Measurements from ENCODE around the gene BICRA.
"Not testable (repeated sequence)": the region's sequence is repeated elsewhere in the genome, so short reads cannot be mapped to it uniquely, and the experiment has no call there.

Gene BICRA

DNA sequence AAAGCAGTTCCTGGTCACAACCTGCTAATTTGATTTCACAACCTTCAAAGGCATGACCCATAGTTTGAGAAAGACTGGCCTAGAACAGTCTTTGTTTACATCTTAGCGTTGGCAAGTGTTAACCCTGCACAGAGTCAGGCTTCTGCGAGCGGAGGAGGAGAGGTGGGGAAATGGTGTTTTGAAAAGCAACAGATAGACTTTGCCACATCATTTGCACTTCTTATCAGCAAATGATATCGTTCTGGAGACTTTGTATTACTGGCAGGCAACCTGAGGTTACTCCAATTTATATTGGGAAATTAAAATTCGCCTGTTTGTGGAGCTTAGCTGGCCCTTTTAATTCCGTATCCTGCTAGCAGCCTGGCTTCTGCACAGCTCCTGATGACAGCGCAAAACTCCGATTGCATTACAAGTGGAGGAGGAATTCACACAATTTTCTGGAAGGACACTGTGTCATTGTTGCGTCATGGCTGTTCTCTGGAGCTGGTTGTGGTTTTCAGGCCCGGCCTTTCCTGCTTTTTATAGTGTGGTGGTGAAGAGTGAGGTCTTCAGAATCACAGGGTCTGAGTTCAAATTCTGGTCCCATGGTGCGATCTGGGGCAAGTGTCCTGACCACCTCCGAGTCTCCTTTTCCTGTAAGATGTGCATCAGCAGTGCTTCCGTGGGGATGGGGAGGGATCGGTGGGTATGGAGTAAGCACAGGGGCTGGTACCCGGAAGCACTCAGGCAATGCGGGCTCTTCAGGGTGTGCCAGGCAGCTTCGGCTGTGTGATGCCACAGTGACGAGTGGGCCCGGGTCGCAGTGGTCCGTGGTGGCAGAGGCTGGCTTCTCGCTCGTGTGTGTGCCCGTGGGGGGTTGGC lies 55.2 kb downstream of the BICRA start:
- DNase-seq, result peak; percentile 71

DNA sequence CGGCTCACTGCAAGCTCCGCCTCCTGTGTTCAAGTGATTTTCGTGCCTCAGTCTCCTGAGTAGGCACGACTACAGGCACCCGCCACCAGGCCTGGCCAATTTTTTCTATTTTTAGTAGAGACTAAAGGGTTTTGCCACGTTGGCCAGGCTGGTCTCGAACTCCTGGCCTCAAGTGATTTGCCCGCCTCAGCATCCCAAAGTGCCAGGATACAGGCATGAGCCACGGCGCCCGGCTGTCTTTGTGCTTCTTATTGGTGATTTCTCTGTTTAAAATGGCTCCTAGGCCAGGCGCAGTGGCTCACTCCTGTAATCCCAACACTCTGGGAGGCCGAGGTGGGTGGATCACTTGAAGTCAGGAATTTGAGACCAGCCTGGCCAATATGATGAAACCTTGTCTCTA lies 59.6 kb downstream of the BICRA start:
- not testable (repeated sequence) for DNase-seq

DNA sequence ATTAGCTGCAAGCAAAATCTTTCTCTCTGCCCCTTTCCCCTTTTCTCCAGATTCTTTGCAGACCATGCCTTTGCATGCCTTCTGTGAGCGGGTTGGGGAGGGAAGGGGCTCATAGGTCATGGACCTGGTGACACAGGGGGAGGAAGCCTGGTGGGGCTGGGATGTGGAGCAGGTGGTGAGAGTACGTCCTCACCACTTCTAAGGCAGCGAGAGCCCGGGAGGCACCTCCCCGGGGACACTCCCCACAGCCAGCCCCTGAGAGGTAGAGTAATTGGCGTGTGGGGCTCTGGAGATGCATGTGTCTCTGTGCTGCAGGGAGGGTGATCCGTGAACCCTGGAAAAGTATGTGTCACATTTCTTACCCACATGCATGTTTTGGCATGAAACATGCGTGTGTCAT lies 61.8 kb downstream of the BICRA start:
- no peak for DNase-seq

DNA sequence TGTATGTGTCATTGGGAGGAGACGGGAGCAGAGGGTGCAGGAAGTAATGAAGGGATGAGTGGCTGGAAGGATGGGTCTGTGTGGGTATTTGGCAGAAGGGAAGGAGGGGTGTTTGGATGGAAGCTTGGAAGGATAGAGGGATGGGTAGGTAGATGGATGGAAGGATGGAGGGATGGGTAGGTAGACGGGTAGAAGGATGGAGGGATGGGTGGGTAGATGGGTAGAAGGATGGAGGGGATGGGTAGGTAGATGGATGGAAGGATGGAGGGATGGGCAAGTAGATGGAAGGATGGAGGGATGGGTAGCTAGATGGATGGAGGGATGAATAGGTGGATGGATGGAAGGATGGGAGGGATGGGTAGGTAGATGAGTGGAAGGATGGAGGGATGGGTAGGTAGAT lies 62.6 kb downstream of the BICRA start:
- no peak for DNase-seq

DNA sequence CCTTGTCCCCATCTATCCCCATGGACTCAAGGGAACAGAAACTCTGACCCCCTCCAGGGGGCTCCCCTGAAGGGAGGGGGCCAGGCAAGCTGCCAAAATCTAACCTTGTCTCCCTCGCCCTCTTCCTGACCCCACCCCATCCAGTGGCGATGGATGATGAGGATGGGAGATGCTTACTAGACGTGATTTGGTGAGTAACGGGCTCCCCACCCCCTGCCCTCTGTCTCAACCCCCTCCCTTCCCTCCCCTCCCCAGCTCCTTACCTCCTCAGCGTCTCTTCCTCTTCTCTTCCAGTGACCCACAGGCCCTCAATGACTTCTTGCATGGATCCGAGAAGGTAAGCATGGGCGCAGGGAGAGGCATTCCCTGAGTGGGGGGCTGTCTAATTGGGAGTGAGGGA lies 64.5 kb downstream of the BICRA start:
- DNase-seq, result no peak

DNA sequence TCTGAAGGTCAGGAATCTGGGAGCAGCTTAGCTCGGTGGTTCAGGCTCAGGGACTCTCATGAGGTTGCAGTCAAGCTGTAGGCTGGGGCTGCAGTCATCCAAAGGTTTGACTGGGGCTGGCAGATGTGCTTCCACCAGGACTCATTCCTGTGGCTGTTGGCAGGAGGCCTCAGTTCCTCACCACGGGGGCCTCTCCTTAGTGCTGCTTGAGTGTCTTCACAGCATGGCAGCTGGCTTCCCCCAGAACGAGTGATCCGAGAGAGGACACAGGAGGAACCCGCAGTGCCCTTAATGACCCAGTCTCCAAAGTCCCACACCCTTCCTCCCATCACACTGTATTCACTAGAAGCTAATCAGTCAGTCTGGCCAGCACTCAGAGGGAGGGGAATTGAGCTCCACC lies 65.6 kb downstream of the BICRA start:
- no peak for DNase-seq

DNA sequence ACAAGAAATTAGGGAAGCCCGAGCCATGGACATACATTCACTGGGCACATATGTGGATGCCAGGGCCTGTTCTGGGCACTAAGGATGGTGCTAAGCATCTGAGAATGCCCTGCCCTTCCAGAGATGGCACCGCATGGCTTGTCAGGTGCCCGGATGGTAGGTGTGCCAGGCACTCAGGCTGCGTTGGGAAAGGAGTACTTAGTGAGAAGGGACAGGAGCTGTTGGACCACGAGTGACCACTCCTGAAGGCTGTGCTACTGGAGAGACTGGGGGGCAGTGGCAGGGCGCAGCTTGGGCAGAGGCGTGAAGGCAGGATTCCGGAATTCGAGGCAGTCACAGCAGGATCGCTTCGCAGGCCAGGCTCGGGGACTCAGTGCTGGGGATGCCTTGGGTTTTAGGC lies 66.3 kb downstream of the BICRA start:
- DNase-seq, result no peak

DNA sequence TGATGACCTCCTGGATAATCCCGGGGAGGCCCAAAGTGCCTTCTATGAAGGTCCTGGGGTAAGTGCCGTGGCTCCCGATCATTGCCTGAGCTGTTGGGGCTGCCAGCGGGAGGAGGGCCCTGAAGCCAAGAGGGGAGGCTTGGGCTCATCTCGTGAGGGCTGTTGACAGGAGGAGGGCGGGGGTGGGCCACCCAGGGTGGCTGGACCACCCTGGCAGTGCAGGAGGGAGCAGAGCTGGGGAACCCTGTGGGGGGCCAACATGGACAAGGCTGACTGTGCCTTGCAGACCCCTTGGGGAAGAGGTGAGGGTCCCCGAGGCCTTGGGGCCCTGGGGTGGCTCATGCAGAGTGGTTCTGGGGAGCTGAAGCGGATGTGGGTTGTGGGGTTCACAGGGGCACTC lies 66.9 kb downstream of the BICRA start:
- DNase-seq, result no peak

DNA sequence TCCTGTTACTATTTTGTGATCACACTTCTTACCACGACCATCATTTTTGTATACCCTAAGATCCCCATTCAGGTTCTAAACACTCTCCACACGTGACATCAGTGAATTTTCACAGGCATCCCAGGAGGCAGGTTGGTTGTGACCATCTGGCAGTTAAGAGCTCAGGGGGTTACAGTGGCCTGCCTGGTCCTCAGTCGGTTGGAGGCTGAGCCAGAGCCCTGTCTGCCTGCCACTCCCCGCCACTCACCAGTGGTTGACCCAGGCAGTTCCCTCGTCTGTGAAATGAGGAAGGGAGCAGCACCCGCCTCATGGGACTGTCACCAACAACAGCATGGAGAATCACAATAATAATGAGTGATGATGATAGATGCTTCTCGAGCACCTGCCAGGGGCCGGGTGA lies 67.9 kb downstream of the BICRA start:
- DNase-seq, result no peak

DNA sequence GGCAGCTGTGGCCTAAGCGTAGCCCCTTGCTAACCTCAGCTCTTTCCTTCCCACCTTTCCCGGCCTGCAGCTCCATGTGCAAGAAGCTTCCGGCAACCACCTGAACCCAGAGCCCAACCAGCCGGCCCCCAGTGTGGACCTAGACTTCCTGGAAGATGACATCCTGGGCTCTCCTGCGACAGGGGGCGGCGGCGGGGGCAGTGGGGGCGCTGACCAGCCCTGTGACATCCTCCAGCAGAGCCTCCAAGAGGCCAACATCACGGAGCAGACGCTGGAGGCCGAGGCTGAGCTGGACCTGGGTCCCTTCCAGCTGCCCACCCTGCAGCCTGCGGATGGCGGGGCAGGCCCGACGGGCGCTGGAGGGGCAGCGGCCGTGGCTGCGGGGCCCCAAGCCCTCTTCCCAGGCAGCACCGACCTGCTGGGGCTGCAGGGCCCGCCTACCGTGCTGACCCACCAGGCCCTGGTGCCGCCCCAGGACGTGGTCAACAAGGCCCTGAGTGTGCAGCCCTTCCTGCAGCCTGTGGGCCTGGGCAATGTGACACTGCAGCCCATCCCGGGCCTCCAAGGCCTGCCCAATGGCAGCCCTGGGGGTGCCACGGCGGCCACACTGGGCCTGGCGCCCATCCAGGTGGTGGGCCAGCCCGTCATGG lies 70.4 kb downstream of the BICRA start:
- no peak for DNase-seq

DNA sequence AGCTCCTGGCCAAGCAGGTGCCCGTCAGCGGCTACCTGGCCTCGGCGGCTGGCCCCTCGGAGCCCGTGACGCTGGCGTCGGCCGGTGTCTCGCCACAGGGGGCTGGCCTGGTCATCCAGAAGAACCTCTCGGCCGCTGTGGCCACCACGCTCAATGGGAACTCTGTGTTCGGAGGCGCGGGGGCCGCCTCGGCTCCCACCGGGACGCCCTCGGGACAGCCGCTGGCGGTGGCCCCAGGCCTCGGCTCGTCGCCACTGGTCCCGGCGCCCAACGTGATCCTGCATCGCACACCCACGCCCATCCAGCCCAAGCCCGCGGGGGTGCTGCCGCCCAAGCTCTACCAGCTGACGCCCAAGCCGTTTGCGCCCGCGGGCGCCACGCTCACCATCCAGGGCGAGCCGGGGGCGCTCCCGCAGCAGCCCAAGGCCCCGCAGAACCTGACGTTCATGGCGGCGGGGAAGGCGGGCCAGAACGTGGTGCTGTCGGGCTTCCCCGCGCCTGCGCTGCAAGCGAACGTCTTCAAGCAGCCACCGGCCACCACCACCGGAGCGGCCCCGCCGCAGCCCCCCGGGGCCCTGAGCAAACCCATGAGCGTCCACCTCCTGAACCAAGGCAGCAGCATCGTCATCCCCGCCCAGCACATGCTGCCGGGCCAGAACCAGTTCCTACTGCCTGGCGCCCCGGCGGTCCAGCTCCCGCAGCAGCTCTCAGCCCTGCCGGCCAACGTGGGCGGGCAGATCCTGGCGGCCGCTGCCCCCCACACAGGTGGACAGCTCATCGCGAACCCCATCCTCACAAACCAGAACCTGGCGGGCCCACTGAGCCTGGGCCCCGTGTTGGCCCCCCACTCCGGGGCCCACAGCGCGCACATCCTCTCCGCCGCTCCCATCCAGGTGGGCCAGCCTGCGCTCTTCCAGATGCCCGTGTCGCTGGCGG lies 71.3 kb downstream of the BICRA start:
- no peak for DNase-seq

DNA sequence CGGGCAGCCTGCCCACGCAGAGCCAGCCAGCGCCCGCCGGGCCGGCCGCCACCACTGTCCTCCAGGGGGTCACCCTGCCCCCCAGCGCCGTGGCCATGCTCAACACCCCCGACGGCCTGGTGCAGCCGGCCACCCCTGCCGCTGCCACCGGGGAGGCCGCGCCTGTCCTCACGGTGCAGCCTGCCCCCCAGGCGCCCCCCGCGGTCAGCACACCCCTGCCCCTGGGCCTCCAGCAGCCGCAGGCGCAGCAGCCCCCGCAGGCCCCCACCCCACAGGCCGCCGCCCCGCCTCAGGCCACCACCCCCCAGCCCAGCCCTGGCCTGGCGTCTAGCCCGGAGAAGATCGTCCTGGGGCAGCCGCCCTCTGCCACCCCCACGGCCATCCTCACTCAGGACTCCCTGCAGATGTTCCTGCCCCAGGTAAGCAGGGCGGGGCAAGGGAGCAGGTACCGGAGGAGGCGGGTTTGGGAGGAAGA lies 72.0 kb downstream of the BICRA start:
- DNase-seq, result no peak

DNA sequence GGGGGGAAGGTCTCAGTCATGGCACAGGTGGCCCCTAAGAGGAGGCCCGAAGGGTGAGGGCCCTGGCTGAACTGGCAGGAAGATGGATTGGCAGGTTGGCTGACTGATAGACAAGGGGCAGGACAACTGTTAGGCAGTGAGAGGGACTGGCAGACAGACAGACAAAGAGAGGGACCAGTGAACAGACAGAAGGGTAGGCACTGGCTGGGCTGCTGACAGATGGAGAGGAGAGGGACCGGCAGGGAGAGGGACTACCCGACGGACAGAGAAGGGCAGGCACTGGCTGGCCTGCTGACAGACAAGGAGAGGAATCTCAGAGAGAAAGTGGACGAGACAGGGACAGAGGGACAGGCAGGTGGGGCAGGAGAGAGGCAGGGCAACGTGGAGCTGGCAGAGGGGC lies 72.5 kb downstream of the BICRA start:
- DNase-seq, result no peak

DNA sequence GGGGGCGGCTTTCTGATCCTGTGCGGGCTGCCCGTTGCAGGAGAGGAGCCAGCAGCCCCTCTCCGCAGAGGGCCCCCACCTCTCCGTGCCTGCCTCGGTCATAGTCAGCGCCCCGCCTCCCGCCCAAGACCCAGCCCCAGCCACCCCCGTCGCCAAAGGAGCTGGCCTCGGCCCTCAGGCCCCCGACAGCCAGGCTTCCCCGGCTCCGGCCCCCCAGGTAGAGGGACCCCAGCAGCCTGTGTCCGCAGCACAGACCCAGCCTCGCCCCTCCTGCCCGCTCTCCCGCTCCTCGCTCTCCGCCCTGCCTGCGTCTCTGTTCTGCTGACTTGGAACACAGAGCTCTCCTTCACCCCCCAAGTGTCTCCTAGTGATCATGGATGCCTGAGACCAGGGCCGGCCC lies 73.0 kb downstream of the BICRA start:
- no peak for DNase-seq

DNA sequence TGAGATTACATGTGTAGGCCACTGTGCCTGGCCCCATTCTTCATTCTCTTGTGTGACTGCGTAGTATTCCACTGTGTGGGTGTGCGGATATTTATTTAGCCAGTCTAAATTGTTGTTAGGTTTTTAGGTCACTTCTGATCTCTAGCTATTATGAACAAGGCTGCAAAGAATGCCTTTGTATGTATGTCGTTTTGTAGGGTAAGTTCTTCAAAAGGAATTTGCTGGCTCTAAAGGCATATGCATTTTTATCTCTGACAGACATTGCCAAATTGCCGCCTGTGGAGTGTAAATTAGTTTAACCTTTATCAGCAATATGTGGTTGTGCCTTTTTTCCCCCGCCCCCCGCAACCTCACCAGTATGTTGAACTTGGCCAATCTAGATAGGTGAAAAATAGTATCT lies 74.0 kb downstream of the BICRA start:
- DNase-seq, result no peak

DNA sequence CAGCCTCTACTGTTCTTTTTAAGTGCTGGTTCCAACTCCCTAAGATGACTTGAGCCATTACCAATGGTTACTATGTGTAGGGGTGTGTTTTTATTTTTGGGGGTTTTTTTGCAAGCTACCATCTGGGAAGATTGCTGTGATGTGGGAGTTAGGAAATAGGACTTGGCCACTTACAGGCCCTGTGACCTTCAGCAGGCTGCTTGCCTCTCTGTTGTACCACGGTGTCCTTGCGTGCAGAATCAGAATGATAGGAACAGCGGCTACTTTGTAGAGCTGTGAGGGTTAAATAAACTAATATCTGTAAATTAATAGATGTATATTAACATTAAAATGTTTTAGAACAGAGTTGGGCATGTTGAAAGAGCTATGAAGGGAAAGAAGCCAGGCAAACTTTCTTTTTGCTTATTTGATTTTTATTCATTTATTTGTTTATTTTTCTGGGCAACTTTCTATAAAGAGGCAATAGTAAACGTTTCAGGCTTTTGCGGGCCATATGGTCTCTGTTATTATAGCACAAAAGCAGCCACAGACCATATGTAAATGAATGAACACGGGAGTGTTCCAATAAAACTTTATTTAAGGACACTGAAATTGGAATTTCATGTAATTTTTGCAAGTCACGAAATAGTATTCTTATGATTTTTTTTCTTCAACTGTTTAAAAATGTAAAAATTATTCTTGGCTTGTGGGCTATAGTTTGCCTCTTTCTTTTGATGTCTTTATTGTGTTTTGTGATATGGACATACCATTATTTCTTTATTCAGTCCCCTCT lies 77.9 kb downstream of the BICRA start:
- no peak for DNase-seq

DNA sequence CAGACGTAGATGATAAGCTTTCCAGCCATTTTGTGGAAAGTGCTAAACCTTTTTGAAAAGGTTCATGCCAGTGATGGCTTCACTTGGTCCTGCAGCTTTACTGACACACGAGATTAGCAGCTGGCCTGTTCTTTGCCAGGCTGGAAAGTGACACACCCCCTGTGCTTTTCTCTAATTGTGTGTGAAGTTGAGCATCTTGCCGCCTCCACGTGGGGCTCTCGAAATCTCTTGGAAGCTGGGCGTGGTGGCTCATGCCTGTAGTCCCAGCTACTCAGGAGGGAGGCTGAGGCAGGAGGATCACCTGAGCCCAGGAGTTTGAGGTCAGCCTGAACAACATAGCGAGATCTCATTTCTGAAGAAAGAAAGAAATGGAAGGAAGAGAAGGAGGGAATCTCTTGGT lies 79.0 kb downstream of the BICRA start:
- no peak for DNase-seq

DNA sequence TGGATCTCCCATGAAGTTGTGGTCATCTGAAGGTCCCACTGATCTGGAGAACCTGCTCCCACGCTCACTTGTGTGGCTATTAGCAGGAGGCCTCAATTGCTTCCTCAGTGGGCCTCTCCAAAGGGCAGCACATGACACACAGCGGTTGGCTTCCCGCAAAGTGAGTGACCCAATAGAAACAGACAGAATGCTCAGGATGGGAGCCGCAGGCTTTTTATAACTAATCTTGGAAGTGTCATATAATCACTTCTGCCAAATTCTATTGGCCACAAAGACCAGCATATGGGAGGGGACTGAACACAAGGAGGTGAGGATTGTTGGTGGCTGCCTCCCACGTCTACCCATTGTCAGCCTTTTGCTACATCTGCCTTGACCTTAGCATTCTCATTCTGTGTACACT lies 82.2 kb downstream of the BICRA start:
- no peak for DNase-seq

DNA sequence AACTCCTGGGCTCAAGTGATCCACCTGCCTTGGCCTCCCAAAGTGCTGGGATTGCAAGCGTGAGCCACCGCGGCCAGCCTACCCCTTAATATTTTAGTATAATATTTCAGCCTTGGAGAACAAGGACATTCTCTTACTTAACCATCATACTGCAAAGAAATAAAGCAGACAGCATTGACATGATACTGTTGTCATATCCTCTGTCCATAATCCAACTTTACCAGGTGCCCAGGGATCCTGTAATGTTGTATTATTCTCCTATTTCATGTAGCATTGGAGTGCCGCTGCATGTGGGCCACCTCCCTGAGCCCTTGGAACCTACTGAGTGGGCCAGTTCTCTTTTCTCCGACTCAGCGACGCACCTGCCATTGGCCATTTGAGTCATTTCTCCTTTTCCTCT lies 82.8 kb downstream of the BICRA start:
- DNase-seq, result no peak

DNA sequence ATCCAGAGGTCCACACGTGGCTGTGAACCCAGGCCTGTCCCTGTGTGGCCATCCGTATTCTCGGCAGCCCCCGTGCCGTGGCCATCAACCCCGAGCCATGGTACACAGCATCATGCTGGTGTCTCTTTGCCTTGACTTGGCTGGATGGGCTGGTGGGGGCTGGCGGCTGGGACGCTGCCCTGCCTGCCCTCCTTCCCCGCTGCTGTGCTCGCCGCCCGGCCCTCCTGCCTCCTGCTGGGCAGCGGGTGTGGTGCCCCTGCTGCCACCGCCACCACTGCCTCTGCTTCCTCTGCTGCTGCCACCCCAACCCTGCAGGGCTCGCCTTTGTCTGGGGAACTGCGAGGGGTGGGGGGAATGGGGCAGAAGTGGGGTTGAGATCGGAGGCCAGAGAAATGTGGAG lies 84.6 kb downstream of the BICRA start:
- DNase-seq, result no peak

DNA sequence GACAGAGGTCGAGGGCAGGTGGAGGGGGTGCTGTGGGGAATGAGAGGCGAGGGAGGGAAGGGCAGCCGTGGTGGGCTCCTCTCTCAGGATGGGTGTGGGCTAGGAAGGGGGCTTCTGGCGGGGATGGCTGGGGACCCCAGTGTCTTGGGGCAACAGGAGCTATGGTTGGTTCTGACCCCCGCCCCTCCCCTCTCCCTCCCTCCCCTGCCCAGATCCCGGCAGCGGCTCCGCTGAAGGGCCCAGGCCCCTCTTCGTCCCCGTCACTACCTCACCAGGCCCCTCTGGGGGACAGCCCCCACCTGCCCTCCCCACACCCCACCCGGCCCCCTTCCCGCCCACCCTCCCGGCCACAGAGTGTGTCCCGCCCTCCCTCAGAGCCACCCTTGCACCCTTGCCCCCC lies 85.0 kb downstream of the BICRA start:
- DNase-seq, result no peak

DNA sequence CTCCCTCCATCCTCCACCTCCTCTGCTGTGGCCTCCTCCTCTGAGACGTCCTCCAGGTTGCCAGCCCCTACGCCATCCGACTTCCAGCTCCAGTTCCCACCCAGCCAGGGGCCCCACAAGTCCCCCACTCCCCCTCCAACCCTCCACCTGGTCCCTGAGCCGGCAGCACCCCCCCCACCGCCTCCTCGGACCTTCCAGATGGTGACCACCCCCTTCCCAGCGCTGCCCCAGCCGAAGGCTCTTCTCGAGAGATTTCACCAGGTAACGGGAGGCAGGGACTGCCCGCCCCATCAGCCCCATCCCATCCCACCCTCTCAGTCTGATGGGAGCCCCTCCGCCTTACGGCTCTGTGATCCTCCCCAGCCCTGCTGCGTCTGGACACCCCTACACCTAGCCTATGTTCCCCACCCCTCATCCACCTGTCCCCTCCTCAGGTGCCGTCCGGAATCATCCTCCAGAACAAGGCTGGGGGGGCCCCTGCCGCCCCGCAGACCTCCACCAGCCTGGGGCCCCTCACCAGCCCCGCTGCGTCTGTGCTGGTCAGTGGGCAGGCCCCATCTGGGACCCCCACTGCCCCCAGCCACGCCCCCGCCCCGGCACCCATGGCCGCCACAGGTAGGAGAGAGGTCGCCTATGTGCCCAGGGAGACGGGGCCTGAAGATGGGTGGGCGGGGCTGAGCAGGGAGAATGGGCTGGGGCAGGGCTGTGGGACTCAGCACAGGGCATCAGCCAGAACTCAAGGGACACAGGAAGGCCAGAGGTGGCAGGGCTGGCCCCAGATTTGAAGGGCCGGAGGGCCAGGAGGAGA lies 85.7 kb downstream of the BICRA start:
- no peak for DNase-seq

All from midbrain (tissue), 1 donor.